A673 (cell line): ENCODE measurements around the gene MYRFL.

Source experiments
- EZH2 ChIP-seq: fragments of 200-600 bp; sonication (generic); IDR thresholded peaks from 2 replicates; pipeline ENCODE4 v1.6.1; 2017; ENCODE audit warnings: borderline replicate concordance, low read depth, mild to moderate bottlenecking, mixed read lengths, antibody characterized with exemption, low read length; ENCODE audit not compliant: poor library complexity, severe bottlenecking
- TF ChIP-seq, protein P1 (sequence below): fragments of 300-800, 200-600 bp; sonication (generic); conservative IDR thresholded peaks from 2 replicates; pipeline ENCODE4 v1.5.1; 2017; ENCODE audit warnings: low read depth, mild to moderate bottlenecking, antibody characterized with exemption, low read length, moderate library complexity, mixed read lengths

DNA sequence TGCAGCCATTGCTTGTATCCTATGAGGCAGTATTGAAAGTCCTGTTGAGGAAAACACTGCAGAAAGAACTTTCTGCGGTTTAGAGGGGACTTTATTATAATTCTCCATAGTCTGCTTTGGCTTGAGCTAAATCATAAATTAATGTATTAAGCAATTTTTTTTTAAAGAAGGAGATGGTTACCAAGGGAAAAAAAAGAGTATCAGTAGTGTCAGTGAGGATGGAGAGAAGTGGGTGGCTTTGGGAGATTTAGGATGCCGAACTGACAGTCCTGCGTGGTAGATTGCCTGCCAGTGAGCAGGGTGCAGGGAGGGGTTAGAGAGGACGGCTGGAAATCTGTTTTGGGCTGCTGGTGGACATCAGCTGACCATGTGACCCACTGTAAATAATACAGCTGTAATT is 96.8 kb downstream of the MYRFL start:
- TF ChIP-seq, protein P1, sequence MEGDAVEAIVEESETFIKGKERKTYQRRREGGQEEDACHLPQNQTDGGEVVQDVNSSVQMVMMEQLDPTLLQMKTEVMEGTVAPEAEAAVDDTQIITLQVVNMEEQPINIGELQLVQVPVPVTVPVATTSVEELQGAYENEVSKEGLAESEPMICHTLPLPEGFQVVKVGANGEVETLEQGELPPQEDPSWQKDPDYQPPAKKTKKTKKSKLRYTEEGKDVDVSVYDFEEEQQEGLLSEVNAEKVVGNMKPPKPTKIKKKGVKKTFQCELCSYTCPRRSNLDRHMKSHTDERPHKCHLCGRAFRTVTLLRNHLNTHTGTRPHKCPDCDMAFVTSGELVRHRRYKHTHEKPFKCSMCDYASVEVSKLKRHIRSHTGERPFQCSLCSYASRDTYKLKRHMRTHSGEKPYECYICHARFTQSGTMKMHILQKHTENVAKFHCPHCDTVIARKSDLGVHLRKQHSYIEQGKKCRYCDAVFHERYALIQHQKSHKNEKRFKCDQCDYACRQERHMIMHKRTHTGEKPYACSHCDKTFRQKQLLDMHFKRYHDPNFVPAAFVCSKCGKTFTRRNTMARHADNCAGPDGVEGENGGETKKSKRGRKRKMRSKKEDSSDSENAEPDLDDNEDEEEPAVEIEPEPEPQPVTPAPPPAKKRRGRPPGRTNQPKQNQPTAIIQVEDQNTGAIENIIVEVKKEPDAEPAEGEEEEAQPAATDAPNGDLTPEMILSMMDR = no peak
- no peak for TF ChIP-seq EZH2
